Measurements from ENCODE around the gene DMRT1.
"Not testable (repeated sequence)": the region's sequence is repeated elsewhere in the genome, so short reads cannot be mapped to it uniquely, and the experiment has no call there.

The DMRT1 gene

DNA sequence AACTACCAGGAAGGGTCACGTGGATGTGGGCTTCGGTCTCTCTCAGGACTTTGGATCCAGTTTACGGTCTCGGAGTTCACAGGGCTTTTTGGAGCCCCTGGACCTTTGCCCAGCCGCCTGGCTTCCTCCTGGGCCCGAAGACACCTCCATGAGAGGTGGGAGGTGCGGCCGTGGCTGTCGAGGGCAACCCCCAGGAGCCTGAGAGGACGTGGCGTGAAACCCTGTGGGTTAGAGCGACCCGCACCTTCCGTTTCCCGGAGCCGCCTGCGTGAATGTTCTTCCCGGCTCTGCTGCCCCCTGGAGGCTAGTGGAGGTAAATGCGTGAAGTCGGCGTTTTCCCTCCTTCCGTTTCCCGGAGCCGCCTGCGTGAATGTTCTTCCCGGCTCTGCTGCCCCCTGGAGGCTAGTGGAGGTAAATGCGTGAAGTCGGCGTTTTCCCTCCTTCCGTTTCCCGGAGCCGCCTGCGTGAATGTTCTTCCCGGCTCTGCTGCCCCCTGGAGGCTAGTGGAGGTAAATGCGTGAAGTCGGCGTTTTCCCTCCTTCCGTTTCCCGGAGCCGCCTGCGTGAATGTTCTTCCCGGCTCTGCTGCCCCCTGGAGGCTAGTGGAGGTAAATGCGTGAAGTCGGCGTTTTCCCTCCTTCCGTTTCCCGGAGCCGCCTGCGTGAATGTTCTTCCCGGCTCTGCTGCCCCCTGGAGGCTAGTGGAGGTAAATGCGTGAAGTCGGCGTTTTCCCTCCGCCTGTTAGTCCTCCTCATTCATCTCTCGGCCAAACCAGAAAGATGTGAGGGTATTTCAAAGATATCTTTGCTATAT, 157.0 kb downstream of the DMRT1 start:
- not testable (repeated sequence) for DNase-seq (ENCODE audit: low spot score)
- peak; percentile 29 for TF ChIP-seq CTCF (IDR thresholded peaks at IDR 0.05; ENCODE audit: borderline replicate concordance, control extremely low read depth, extremely low read depth, insufficient read depth, missing control alignments)

DNA sequence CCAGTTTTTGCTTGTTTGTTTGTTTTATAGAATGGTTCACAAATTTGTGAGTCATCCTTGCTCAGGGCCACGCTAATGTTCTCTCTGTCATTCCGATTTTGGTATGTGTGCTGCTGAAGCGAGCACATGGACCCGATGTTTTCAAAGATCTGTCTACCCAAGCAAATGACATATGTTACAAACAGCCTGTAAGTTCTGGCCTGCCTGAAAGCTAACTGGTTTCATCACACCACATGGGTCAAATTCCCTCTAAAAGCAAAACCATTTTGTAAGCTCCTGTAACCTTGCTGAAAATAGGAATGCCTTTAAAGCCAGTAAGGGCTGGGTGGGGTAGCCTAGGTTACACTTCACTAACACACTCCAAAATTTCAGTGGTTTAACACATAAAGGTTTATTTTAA, 160.3 kb downstream of the DMRT1 start:
- DNase-seq (ENCODE audit: low spot score) = no peak
- in situ Hi-C loops (cut with MboI; ENCODE audit: low sequenced_read_pairs, unreplicated experiment) = loop anchor here (10.0 kb wide), 1 partner anchor 387 kb away; no protein-coding TSS in a partner anchor
- TF ChIP-seq CTCF (IDR thresholded peaks at IDR 0.05; ENCODE audit: borderline replicate concordance, control extremely low read depth, extremely low read depth, insufficient read depth, missing control alignments) = no peak

More for the DNA sequence above, 157.0 kb downstream of the DMRT1 start:
- in situ Hi-C loops (cut with MboI; ENCODE audit: low sequenced_read_pairs, unreplicated experiment) = loop anchor here (5.0 kb wide), 1 partner anchor 106 kb away; no protein-coding TSS in a partner anchor

DNA sequence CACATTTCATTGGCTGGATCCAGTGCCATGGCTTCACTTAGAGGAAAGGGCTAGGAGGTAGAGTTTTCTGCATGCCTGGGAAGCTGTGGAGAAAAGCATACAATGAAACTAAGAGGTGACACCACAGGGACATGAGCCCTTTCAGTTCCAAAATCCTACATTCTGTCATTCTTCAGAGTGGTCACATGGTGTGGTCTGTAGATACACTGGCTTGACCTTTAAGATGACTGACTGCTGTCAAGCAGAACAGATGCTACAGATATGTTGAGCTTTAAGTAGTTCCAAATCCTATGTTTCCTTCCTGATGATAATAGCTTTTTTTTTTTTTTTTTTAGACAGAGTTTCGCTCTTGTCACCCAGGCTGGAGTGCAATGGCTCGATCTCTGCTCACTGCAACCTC, 161.2 kb downstream of the DMRT1 start:
- TF ChIP-seq CTCF (IDR thresholded peaks at IDR 0.05; ENCODE audit: borderline replicate concordance, control extremely low read depth, extremely low read depth, insufficient read depth, missing control alignments) = no peak
- DNase-seq (ENCODE audit: low spot score) = no peak
- in situ Hi-C loops (cut with MboI; ENCODE audit: low sequenced_read_pairs, unreplicated experiment) = loop anchor here (10.0 kb wide), 1 partner anchor 388 kb away; no protein-coding TSS in a partner anchor

- in situ Hi-C loops (cut with MboI; ENCODE audit: low sequenced_read_pairs, unreplicated experiment) = loop anchor here (10.0 kb wide), 1 partner anchor 390 kb away; no protein-coding TSS in a partner anchor
- peak; percentile 60 for DNase-seq (ENCODE audit: low spot score)
- peak; percentile 46 for TF ChIP-seq CTCF (IDR thresholded peaks at IDR 0.05; ENCODE audit: borderline replicate concordance, control extremely low read depth, extremely low read depth, insufficient read depth, missing control alignments)
These were observed 163.7 kb downstream of the DMRT1 start for GRCh38 chr9:1005043-1005667.

DNA sequence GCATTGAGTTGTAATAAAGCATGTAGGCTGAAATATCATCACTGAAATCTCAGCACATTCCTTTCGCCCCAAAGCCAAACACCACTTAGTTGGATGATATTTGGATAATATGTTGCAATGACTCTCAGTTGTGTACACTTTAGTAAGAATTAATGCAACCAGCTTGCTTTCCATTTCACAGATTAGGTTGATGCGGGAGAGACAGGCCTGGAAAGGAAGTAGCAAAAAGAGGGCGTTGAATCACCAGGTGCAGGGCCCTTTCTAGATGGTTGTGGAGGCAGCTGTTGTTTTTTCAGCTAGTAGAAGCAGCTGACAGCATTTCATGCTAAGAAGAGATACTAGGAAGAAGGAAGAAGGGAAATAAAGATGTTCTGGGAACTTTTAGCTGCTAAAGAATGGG, 165.8 kb downstream of the DMRT1 start:
- TF ChIP-seq CTCF (IDR thresholded peaks at IDR 0.05; ENCODE audit: borderline replicate concordance, control extremely low read depth, extremely low read depth, insufficient read depth, missing control alignments) = no peak
- DNase-seq (ENCODE audit: low spot score) = no peak
- in situ Hi-C loops (cut with MboI; ENCODE audit: low sequenced_read_pairs, unreplicated experiment) = loop anchor here (10.0 kb wide), 1 partner anchor 393 kb away; no protein-coding TSS in a partner anchor

DNA sequence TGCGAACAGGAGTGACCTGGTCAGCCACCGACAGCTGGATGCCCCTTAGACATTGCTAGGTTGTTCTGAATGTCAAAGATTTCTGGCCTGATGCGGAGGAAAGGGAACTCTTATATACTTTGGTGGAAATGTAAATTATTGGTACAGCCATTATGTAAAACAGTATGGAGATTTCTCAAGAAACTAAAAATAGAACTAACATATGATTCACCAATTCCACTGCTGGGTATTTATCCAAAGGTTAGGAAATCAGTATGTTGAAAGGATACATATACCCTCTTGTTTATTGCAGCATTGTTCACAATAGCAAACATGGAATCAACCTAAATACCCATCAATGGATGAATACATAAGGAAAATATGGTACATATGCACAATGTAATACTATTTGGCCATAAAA, 166.7 kb downstream of the DMRT1 start:
- no peak for DNase-seq (ENCODE audit: low spot score)
- no peak for TF ChIP-seq CTCF (IDR thresholded peaks at IDR 0.05; ENCODE audit: borderline replicate concordance, control extremely low read depth, extremely low read depth, insufficient read depth, missing control alignments)
- in situ Hi-C loops (cut with MboI; ENCODE audit: low sequenced_read_pairs, unreplicated experiment) = loop anchor here (10.0 kb wide), 1 partner anchor 393 kb away; no protein-coding TSS in a partner anchor

All from GM13976 (cell line).